Neural cell (in vitro differentiated cells): ENCODE data around the gene PPP2R2B. TPM values are rescaled to one million over a fixed set of nuclear protein-coding genes. Genes with fewer than 3 reads are reported as not detected.
A peak's percentile ranks its signal among the peaks of the same experiment; 100 is the strongest.

Source experiments
- H2AFZ ChIP-seq: fragments of 200-600, 300-800 bp; sonication (generic), shearing (Covaris generic); 2 replicates; pipeline ENCODE4 v1.6.0; 2014; ENCODE audit warnings: low read depth, mild to moderate bottlenecking, antibody characterized with exemption, low read length, moderate library complexity
- H3F3A ChIP-seq: fragments of 200-600 bp; shearing (Covaris generic); 2 replicates; pipeline ENCODE4 v1.6.1; 2016; ENCODE audit warnings: mild to moderate bottlenecking, moderate library complexity, mixed read lengths, antibody characterized with exemption, low read length; ENCODE audit not compliant: insufficient read depth, poor library complexity, severe bottlenecking
- H3K27ac ChIP-seq: fragments of 200-600, 300-800 bp; sonication (generic), shearing (Covaris generic); 2 replicates; pipeline ENCODE4 v1.5.1; 2014; ENCODE audit warnings: mild to moderate bottlenecking, low read length, moderate library complexity
- H3K27me3 ChIP-seq: fragments of 300-800, 200-600 bp; sonication (generic), shearing (Covaris generic); 2 replicates; pipeline ENCODE4 v1.6.0; 2014; ENCODE audit warnings: mild to moderate bottlenecking, low read depth, low read length, moderate library complexity; ENCODE audit not compliant: insufficient read depth
- H3K36me3 ChIP-seq: fragments of 300-800, 200-600 bp; sonication (generic), shearing (Covaris generic); 2 replicates; pipeline ENCODE4 v1.5.1; 2014; ENCODE audit warnings: mild to moderate bottlenecking, antibody characterized with exemption, low read length, moderate library complexity; ENCODE audit not compliant: insufficient read depth
- H3K4me2 ChIP-seq: fragments of 300-800, 200-600 bp; sonication (generic), shearing (Covaris generic); 2 replicates; pipeline ENCODE4 v1.6.0; 2014; ENCODE audit warnings: mild to moderate bottlenecking, low read length
- H3K4me3 ChIP-seq: fragments of 300-800, 200-600 bp; sonication (generic), shearing (Covaris generic); 2 replicates; pipeline ENCODE4 v1.5.1; 2014; ENCODE audit warnings: mild to moderate bottlenecking, low read length, moderate library complexity
- H3K79me2 ChIP-seq: fragments of 200-600 bp; shearing (Covaris generic); replicated peaks from 2 replicates; pipeline ENCODE4 v1.6.0; 2014; ENCODE audit warnings: mild to moderate bottlenecking, low read length, moderate library complexity; ENCODE audit not compliant: insufficient read depth
- H3K9ac ChIP-seq: fragments of 300-800, 200-600 bp; sonication (generic), shearing (Covaris generic); 2 replicates; pipeline ENCODE4 v1.6.1; 2016; ENCODE audit warnings: mild to moderate bottlenecking, low read length, mixed read lengths
- H3K9me2 ChIP-seq: fragments of 200-600 bp; shearing (Covaris generic); 2 replicates; pipeline ENCODE4 v1.6.1; 2016; ENCODE audit warnings: mild to moderate bottlenecking, low read length, mixed read lengths; ENCODE audit not compliant: insufficient read depth
- H3K9me3 ChIP-seq: fragments of 200-600, 300-800 bp; sonication (generic), shearing (Covaris generic); 2 replicates; pipeline ENCODE4 v1.6.1; 2016; ENCODE audit warnings: mild to moderate bottlenecking, mixed run types, low read length, moderate library complexity, mixed read lengths
- H4K20me1 ChIP-seq: fragments of 200-600 bp; shearing (Covaris generic); 2 replicates; pipeline ENCODE4 v1.6.1; 2016; ENCODE audit warnings: mild to moderate bottlenecking, mixed run types; ENCODE audit not compliant: insufficient read depth
- EP300 ChIP-seq: fragments of 450-650 bp; conservative IDR thresholded peaks from 2 replicates; pipeline ENCODE4 v1.6.1; 2014; ENCODE audit warnings: antibody characterized with exemption, mild to moderate bottlenecking, moderate library complexity; ENCODE audit not compliant: poor library complexity, severe bottlenecking
- EZH2 ChIP-seq: fragments of 200-600, 300-800 bp; shearing (Covaris generic), sonication (generic); IDR thresholded peaks from 2 replicates; pipeline ENCODE4 v1.6.1; 2014; ENCODE audit warnings: antibody characterized with exemption, low read length, borderline replicate concordance, mild to moderate bottlenecking; ENCODE audit not compliant: insufficient read depth, poor library complexity, severe bottlenecking
- MXI1 ChIP-seq: fragments of 450-650 bp; conservative IDR thresholded peaks from 2 replicates; pipeline ENCODE4 v1.6.1; 2014; ENCODE audit warnings: antibody characterized with exemption, mild to moderate bottlenecking; ENCODE audit not compliant: poor library complexity, severe bottlenecking
- POLR2AphosphoS5 ChIP-seq: IDR thresholded peaks from 2 replicates; pipeline ENCODE4 v1.6.1; 2012
- RAD21 ChIP-seq: fragments of 450-650 bp; conservative IDR thresholded peaks from 2 replicates; pipeline ENCODE4 v1.6.1; 2014; ENCODE audit warnings: antibody characterized with exemption, mild to moderate bottlenecking, moderate library complexity
- SMC3 ChIP-seq: fragments of 450-650 bp; conservative IDR thresholded peaks from 2 replicates; pipeline ENCODE4 v1.6.1; 2014; ENCODE audit warnings: antibody characterized with exemption, mild to moderate bottlenecking, moderate library complexity; ENCODE audit not compliant: poor library complexity
- TAF1 ChIP-seq: IDR thresholded peaks from 2 replicates; pipeline ENCODE4 v1.6.1; 2012; ENCODE audit warnings: low read depth
- polyA plus RNA-seq: library from polyadenylated mRNA; depleted of rRNA; stranded (reverse); fragments of >200 nt; gene quantifications from 2 replicates; pipeline ENCODE4 v1.2.3, GENCODE V29; 2014
- TF ChIP-seq, protein P1 (sequence below): fragments of 450-650 bp; IDR thresholded peaks from 2 replicates; pipeline ENCODE4 v1.5.1; 2014; ENCODE audit warnings: antibody characterized with exemption, mild to moderate bottlenecking, moderate library complexity; ENCODE audit not compliant: poor library complexity, severe bottlenecking
- TF ChIP-seq, protein P2 (sequence below): IDR thresholded peaks from 2 replicates; pipeline ENCODE4 v1.6.1; 2012; ENCODE audit warnings: borderline replicate concordance

Gene PPP2R2B
- polyA plus RNA-seq, 1 donor from 2014 or later = 250 TPM

DNA sequence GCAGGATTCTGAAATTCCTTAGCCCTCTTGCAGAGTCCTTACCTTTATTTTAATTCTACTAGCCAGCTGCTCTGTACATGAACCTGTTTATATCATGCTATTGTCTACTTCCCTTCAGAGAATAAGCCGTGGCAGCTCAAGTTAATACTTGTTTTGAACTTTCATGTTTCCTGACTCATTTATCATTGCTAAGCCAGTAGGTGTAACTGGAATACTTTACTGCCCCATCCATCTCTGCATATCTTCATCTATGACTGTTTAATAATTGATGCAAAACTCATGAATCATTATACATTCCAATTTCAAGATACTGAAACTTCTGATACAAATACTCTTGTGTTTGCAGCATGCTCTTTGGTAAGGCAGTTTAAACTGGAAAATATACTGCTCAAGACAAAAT lies 174.7 kb downstream of the PPP2R2B start:
- Histone ChIP-seq H3K27me3 (no peaks in the 10 kb centered on the region), H4K20me1 (no peaks in the 10 kb centered on the region), H3K27ac (peak overlapping the region; percentile 96), H3K36me3 (peaks cover 6% of the 10 kb centered on the region), H3K79me2 (no peaks in the 10 kb centered on the region), H3K4me3 (peak overlapping the region; percentile 39), H2AFZ (no peak overlapping the region), H3F3A (peaks cover 18% of the 10 kb centered on the region), H3K4me2 (no peak overlapping the region), H3K9me2 (no peaks in the 10 kb centered on the region), H3K9me3 (no peaks in the 10 kb centered on the region), H3K9ac (no peak overlapping the region)
- TF ChIP-seq RAD21 (no peak), EP300 (no peak), MXI1 (no peak), TAF1 (no peak), EZH2 (no peak), POLR2AphosphoS5 (no peak)
- TF ChIP-seq, protein P1, sequence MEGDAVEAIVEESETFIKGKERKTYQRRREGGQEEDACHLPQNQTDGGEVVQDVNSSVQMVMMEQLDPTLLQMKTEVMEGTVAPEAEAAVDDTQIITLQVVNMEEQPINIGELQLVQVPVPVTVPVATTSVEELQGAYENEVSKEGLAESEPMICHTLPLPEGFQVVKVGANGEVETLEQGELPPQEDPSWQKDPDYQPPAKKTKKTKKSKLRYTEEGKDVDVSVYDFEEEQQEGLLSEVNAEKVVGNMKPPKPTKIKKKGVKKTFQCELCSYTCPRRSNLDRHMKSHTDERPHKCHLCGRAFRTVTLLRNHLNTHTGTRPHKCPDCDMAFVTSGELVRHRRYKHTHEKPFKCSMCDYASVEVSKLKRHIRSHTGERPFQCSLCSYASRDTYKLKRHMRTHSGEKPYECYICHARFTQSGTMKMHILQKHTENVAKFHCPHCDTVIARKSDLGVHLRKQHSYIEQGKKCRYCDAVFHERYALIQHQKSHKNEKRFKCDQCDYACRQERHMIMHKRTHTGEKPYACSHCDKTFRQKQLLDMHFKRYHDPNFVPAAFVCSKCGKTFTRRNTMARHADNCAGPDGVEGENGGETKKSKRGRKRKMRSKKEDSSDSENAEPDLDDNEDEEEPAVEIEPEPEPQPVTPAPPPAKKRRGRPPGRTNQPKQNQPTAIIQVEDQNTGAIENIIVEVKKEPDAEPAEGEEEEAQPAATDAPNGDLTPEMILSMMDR = no peak
- TF ChIP-seq, protein P2, sequence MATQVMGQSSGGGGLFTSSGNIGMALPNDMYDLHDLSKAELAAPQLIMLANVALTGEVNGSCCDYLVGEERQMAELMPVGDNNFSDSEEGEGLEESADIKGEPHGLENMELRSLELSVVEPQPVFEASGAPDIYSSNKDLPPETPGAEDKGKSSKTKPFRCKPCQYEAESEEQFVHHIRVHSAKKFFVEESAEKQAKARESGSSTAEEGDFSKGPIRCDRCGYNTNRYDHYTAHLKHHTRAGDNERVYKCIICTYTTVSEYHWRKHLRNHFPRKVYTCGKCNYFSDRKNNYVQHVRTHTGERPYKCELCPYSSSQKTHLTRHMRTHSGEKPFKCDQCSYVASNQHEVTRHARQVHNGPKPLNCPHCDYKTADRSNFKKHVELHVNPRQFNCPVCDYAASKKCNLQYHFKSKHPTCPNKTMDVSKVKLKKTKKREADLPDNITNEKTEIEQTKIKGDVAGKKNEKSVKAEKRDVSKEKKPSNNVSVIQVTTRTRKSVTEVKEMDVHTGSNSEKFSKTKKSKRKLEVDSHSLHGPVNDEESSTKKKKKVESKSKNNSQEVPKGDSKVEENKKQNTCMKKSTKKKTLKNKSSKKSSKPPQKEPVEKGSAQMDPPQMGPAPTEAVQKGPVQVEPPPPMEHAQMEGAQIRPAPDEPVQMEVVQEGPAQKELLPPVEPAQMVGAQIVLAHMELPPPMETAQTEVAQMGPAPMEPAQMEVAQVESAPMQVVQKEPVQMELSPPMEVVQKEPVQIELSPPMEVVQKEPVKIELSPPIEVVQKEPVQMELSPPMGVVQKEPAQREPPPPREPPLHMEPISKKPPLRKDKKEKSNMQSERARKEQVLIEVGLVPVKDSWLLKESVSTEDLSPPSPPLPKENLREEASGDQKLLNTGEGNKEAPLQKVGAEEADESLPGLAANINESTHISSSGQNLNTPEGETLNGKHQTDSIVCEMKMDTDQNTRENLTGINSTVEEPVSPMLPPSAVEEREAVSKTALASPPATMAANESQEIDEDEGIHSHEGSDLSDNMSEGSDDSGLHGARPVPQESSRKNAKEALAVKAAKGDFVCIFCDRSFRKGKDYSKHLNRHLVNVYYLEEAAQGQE = no peak

DNA sequence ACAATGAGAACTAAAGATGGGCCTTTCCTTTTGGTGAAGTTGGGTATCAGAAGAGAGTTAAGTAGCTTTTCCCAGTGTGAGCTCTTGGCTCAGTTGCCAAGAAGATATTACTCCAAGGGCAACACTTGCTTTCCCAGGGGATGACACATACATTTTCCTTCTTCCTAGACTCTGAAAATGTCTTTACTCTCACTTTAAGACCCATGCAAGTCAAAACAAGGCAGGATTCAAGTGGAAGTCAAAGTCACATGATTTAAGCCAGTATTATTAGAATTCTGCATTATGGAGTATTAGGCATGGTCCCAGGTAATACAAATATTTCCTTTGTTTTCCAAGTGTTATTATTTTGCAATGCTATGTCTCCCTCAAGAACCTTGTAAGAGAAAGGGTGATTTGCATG lies 175.1 kb downstream of the PPP2R2B start:
- peaks cover 6% of the 10 kb centered on the region for H3K36me3 ChIP-seq
- TF ChIP-seq EP300 = no peak
- TF ChIP-seq, protein P2 = no peak
- no peak for TF ChIP-seq TAF1
- TF ChIP-seq, protein P1 = no peak
- TF ChIP-seq EZH2 = no peak
- no peak for TF ChIP-seq POLR2AphosphoS5
- no peak for TF ChIP-seq MXI1
- TF ChIP-seq SMC3 = no peak
- TF ChIP-seq RAD21 = no peak
- H3K9me2 ChIP-seq = no peaks in the 10 kb centered on the region
- no peaks in the 10 kb centered on the region for H4K20me1 ChIP-seq
- no peak overlapping the region for H3K4me2 ChIP-seq
- H3K27ac ChIP-seq = peak overlapping the region; percentile 96
- no peak overlapping the region for H2AFZ ChIP-seq
- H3K9me3 ChIP-seq = no peaks in the 10 kb centered on the region
- H3K9ac ChIP-seq = peak overlapping the region; percentile 66
- H3K27me3 ChIP-seq = no peaks in the 10 kb centered on the region
- no peaks in the 10 kb centered on the region for H3K79me2 ChIP-seq
- peaks cover 18% of the 10 kb centered on the region for H3F3A ChIP-seq
- H3K4me3 ChIP-seq = peak overlapping the region; percentile 39
